Central memory CD4-positive, alpha-beta T cell (primary cell): ENCODE data around the gene MARCKSL1.
A peak's percentile ranks its signal among the peaks of the same experiment; 100 is the strongest.
"Not testable (repeated sequence)": the region's sequence is repeated elsewhere in the genome, so short reads cannot be mapped to it uniquely, and the experiment has no call there.

ENCODE experiments used
- DNase-seq: peaks from one replicate; pipeline ENCODE4 v3.0.0; 2022

The MARCKSL1 gene

DNA sequence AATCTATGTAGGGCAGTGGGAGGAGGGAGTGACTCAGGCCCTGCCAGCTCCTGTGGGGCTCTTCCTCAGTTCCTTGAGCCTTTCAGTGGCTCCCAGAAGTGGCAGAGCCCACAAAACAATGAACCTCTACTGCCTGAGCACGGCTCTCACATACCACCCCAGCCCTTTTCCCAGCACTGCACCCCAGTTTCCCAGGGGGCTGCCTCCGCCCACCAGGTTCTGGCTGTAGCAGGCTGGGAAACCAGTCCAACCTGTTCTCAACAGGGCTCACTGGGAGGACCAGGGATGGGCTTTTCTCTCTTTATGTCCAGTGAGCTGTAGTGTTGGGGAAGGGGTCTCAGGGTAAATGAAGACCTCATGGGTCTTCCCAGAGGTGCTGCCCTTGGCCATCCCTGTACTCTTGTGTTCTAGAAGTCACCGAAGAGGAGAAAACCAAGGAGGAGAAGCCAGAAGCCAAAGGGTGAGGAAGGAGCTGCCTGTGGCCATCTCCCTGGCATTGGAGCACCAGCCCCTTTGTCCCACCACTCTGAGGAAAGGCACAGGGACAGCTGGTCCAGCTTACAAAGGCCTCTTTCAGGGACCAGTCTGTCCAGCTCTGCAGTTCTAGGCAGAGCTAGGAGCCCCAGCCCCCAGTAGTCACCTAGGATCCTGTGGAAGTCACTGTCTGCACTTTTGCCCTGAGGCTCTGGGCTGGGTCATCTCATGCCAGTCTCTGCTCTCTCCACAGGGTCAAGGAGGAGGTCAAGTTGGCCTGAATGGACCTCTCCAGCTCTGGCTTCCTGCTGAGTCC lies 3.5 kb downstream of the MARCKSL1 start:
- DNase-seq = no peak

DNA sequence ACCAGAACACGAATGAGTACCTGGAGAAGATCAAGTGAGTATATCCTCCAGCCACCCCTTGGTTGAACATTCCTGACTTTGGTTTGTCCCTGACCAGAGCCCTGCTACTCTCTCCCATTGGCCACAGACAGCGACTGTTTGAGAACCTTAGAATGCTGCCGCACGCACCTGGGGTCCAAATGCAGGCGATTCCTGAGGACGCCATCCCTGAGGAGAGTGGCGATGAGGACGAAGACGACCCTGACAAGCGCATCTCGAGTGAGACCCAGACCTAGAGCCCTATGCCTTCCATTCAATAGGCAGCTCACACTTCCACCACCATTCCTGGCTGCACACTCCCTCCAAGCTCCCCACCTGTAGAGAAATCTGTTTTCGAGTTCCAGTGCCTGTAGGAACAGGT lies 4.5 kb downstream of the MARCKSL1 start:
- DNase-seq = no peak

DNA sequence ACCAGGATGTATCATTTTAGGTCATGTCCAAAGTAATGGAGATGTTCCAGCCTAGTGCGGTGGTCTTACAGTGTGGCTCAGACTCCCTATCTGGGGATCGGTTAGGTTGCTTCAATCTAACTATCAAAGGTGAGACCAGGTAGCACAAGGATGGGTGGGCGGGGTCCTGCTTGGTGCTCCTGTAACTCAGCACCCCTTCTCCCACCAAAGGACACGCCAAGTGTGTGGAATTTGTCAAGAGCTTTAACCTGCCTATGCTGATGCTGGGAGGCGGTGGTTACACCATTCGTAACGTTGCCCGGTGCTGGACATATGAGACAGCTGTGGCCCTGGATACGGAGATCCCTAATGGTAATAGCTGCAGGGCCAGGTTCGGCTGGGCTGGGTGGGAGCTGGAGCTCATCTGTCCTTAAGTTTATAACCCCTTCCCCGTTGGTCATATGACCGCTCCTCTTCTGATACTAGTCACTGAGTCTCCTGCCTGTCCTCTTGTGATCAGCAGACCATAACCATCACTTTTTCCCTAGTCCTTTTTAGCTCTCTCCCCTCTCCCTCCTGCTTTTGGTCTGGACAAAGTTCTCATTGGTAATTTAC lies 5.4 kb downstream of the MARCKSL1 start:
- no peak for DNase-seq

DNA sequence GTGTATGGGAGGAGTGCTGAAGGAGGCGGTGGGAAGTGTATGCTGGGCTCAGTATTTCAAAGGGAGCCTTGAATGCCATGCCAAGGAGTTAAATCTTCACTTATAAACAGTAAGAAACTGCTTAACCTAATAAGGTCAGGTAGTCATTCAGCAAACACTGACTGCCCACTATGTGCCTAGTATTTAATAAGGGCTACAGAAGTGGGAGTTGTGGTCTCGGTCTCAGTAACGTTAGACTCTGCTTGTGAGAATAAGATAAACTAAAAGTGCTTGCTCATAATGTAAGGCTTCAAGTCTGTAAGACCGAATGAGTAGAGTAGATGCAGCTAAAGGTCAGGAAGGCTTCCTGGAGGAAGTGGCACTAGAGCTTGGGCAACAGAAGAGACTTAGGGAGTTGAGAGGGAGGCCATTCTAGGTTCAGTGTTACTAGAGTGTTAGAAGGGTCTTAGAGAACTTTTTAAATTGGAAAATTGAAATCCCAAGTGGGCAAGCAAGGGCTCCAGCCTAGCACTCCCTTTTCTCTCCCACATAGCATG lies 6.0 kb downstream of the MARCKSL1 start:
- DNase-seq = no peak

DNA sequence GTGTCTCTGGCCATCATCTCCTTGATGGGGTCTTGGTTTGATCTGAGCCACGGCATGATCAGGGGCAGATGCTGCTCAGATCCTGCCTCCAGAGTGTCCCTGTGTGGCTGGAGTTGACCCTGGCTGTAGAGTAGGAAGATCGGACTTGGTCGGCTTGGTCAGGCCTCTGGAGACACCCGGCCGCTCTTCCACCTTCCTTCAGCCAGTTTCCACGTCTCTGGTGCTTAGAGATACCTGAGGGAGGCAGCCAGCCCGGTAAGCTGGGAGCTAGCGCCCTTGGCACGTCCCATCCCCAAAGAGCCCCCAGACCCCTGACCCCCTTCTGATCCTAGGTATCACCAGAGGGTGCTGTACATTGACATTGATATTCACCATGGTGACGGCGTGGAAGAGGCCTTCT lies 8.8 kb downstream of the MARCKSL1 start:
- DNase-seq = no peak

DNA sequence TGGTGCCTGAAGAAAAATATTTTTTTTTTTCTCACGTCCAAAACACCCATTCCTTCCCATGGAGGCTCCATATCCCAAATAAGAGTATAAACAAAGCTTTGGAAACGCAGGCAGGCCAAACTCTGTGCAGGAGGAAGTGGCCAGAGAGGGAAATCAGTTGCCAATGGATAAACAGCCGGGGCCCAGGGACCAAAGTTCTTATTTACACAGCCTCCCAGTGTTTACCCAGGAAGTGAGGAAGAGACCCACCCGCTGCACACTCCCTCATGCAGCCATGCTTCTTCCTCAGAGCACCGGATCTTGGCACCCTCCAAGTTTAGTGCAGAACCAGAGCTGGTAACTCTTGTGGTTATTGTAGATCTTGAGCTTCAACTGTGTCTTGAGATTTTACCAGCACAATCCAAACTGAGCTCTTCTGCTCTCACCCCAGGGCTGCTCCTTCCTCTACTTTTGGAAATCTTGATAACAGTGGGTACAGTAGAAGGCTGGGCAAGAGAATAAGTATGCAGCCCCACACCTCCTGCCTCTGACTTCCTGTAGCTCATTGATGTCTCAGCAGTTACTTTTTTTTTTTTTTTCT lies 14.2 kb downstream of the MARCKSL1 start:
- peak; percentile 67 for DNase-seq

DNA sequence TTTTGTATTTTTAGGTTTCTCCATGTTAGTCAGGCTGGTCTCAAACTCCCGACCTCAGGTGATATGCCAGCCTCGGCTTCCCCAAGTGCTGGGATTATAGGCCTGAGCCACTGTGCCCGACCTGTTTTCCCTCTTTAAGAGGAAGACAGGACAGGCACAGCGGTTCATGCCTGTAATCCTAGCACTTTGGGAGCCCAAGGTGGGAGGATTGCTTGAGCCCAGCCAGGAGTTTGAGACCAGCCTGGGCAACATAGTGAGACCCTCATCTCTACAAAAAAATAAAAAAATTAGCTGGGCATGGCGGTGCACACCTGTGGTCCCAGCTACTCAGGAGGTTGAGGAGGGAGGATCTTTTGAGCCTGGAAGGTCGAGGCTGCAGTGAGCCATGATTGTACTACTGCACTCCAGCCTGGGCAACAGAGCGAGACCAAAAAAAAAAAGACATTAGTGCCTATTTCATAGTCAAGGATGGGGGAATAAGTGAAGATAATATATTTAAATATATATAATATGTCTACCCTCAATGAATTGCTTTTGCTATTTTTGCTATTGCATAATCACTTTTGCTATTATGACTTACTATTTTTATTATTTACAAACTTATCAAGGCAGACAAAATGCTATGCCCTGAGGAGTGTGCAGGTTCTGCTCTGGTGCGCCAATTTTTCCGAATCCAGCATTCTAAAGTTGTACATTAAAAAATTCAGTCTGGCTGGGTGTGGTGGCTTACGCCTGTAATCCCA lies 17.7 kb downstream of the MARCKSL1 start:
- no peak for DNase-seq

DNA sequence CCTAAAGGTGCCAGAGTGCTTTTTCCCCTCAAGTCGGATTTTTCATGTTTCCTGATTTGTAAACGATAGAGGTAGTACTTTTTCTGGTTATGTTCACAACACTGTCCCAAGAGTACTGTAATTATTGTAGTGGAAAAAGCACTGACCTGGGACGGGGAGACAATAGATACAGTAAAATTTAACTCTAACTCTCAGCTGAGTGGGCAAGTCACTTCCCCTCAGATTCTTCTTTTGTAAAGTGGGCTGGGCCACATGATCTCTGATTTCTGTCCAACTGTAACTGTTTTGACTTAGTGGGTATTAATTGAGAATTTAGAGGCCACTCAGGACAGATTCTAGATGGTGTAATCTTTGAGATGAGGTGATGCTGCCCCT lies 19.1 kb downstream of the MARCKSL1 start:
- no peak for DNase-seq

DNA sequence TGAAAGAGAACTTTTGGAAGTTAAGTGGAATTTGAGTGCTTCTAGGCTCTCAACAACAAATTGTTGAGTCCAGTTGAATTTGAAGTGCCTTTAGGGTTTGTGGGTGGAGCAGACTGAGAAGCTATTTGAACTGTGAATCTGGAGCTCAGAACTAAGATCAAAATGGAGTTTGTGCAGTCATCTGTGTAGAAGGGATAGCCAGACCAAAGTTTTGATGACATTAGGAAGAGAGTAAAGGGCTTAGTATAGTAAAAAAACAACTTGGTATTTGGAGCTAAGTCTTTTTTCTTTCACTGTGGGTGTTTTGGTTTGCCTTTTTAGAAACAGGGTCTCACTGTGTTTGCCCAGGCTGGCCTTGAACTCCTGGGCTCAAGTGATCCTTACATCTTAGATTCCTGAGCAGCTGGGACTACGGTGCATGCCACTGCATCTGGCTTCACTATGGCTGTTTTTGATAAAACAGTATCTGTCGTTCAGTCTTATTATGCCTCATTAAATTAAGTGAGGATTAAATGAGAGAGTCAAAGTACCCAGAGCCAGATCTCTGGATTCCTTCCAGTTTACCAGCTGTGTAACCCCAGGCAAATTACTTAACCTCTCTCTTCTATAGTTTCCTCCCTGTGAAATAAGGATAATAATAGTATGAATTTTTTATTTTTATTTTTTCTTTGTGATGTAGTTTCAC lies 24.2 kb downstream of the MARCKSL1 start:
- DNase-seq = no peak

DNA sequence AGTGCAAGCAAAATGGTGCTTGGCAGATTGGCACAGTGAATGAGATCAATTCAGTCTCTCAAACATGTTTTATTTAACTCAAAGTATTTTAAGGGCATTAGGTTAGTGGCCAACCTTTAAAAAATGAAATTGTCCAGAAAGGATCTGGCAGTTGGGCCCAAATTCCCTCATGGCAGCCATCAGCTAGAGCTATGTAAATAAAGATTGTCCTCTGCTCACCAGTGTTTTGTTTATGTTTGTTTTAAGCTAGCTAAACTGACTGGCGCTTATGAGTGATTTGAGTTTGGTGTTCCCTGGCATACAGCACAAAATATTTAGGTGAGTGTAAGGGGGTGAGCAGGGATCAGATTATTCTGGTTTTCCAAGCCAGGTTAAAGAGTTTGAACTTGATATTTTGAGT lies 26.1 kb downstream of the MARCKSL1 start:
- DNase-seq = no peak

DNA sequence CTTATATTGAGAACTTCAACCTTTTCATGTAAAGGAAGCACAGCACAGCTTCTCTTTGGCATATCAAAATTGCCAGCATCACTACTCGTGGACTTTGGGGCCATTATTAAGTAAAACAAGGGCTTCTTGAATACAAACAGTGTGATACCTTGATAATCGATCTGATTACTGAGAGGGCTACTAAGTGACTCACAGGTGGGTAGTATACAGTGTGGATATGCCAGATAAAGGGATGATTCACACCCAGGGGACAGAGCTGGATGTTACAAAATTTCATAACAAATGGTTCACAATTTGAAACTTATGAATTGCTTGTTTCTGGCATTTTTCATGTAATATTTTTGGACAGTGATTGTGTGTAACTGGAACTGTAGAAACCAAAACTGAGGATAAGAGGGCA lies 28.7 kb downstream of the MARCKSL1 start:
- DNase-seq = no peak

DNA sequence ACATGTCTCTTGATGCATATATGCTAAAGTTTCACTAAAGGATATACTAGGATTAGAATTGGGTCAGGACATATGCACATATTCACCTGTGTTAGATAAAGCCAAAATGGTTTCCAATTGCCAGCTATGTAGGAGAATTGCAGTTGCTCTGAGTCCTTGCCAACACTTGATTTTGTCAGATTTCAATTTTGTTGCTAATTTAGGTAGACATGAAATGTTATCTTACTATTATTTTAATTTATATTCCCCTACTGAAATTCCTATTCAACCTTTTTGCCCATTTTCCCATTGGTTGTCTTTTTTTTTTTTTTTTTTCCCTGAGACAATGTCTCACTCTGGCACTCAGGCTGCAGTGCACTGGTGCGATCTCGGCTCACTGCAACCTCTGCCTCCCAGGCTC lies 30.7 kb downstream of the MARCKSL1 start:
- no peak for DNase-seq

DNA sequence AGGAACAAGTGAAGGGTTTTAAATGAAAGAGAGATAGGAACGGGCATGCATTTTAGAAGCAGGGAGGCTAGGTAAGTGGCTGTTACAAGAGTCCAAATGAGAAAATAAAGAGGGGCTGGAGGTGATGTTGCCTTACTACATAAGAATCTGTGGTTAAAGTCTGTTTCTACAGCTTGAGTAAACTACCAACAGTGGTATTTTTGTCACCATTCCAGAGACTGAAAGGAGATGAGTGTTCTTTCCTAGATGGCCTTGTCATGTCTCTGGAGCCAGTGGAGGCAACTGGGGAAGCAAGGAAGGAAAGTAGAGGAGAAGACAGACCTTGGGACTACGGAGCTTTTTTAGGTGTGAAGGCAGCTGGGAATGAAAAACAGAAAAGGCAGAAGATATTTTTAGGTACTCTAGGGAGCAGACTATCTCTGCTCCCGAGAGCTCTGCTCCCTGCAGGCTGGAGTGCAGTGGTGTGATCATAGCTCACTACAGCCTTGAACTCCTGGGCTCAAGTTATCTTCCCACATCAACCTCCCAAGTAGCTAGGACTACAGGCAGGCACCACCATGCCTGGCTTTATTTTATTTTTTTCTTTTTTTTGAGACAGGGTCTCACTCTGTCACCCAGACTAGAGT lies 31.9 kb downstream of the MARCKSL1 start:
- DNase-seq = no peak

DNA sequence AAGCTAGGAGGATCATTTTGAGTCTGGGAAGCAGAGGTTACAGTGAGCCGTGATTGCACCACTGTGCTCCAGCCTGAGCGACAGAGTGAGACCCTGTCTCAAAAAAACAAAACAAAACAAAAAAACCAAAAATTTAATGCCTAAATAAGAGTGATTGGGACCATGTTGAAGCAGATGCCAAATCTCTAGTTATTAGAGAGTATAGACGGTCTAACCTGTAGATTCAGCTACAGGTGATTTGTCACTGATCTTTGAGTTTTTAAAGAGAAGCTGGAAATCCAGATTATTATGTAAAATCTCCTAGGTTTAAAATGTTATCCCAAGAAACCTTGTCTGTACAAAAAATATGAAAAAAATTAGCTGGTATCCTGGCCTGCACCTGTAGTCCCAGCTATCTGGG lies 32.7 kb downstream of the MARCKSL1 start:
- DNase-seq = no peak

DNA sequence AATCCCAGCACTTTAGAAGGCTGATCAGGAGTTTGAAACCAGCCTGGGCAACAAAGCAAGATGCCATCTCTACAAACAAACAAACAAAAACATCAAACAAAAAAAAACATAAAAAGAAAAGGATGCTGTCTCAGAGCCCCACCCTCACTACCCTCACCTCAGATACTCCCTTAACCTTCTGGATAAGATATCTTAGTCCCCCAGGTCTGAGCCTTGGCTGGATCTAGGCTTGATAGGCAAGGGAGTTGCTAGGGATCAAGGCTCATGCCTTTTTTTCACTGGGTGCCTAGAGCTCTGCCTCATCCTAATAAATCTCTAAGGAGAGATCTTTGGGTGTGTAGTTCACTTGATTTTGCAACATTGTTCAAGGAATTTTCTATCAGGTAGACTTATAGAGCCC lies 36.7 kb downstream of the MARCKSL1 start:
- DNase-seq = no peak

DNA sequence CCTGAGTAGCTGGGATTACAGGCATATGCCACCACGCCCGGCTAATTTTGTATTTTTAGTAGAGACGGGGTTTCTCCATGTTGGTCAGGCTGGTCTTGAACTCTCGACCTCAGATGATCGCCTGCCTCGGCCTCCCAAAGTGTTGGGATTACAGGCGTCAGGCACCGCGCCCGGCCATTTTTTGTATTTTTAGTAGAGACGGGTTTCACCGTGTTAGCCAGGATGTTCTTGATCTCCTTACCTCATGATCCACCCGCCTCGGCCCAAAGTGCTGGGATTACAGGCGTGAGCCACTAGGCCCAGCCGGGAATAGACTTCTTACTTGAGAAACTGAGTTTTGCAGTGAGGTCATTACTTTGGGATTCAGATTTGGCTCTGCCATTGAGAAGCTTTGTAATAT lies 37.8 kb downstream of the MARCKSL1 start:
- DNase-seq = not testable (repeated sequence)

DNA sequence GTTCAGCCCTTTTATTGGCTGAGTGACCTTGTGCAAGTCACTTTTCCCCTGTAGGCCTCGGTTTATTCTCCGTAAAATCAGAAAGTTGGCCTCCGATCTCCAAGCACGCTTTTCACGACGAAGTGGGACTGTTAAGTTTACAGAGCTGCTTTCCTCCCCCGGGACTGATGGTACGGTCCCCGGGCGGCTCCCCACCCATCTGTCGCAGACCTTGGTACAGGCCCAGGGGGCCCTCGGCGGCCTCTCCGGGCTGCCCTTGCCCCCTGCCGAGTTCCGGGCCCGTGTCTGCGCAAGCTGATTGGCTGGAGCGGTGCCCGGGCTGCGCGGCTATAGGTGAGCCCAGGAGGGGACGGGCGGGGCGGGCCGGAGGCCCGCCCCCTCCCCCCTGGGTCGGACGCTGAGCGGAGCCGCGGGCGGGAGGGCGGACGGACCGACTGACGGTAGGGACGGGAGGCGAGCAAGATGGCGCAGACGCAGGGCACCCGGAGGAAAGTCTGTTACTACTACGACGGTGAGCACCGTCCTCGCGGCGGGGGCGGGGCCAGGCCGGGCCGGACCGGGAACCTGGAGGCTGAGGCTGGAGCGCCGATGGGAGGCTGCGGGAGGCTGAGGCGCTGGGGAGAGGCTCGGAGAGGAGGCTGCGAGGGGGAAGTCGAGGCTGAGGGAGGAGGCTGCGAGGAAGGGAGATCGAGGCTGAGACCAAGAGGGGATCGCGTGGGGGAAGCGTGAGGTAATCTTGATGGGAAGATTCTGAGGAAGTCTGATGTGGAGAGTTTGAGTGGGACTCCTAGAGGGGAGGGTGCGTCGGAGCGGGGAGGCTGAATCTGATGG lies 44.1 kb downstream of the MARCKSL1 start, which contains the start of gene HDAC1:
TSS of gene HDAC1 (plus strand) at position 376 of the 831 bp plus-strand sequence. CDS start at position 463, 87 bp downstream.
- DNase-seq = peak; percentile 96

DNA sequence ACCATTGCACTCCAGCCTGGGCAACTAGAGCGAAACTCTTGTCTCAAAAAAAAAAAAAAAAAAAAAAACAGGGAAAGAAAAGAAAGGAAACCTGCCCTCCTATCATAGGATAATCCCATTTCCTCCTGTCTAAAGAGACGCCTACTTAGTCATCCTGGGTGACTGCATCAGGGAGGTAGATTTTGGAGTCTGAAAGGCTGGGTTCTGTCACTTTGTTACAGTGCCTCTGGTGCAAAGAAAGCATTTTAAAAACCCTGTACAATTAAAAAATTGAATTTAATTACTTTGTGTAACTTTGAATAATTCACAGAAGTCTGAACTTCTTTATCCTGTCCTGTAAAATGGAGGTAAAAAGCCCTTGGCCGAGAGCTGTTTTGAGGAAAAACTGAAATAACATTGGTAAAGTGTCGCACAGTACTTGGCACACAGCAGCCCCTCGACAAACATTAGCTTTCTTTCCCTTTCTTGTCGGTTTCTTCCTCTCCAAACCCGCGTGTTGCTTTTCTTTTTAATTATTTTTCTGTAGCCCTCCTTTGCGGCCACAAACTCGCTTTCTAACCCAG lies 44.8 kb downstream of the MARCKSL1 start:
- DNase-seq = no peak

DNA sequence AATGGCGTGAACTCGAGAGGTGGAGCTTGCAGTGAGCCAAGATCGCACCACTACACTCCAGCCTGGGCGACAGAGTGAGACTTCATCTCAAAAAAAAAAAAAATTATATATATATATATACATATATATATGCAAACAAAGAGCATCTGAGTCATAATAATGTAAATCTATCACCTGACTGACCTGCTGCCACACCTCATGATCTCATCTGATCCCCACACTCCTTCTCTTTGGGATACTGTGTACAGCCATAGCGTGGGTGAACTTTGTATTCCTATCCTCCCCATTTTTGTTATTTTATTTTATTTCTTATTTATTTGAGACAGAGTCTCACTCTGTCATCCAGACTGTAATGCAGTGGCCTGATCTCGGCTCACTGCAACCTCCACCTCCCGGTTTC lies 46.8 kb downstream of the MARCKSL1 start:
- no peak for DNase-seq

DNA sequence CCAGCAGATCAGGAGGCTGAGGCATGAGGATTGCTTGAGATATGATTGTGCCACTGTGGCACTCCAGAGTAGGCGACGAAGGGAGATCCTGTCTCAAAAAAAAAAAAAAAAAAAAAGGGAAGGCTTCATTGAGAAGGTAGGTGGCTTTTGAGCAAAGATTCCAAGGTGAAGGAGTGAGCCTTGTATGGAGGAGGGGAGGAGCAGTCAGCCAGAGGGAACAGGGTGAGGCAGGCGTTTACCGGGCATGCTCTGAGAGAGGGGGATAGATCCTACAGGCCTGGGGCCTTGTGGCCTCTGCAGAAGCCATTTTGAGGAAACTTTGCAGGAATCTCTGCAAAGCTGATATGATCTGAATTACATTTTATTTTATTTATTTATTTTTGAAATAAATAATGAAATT lies 49.3 kb downstream of the MARCKSL1 start:
- DNase-seq = no peak

DNA sequence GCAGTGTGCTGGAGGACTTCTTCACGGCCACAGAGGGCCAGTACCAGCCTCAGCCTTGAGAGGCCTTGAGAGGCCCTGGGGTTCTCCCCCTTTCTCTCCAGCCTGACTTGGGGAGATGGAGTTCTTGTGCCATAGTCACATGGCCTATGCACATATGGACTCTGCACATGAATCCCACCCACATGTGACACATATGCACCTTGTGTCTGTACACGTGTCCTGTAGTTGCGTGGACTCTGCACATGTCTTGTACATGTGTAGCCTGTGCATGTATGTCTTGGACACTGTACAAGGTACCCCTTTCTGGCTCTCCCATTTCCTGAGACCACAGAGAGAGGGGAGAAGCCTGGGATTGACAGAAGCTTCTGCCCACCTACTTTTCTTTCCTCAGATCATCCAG lies 50.4 kb downstream of the MARCKSL1 start:
- no peak for DNase-seq
